Measurements from ENCODE around the gene ARID5B.

Gene ARID5B

GRCh38 chr10:62073429-62073828 is 171.9 kb downstream of the ARID5B start:
- no peaks in the 10 kb centered on the region for H3K9me3 ChIP-seq (ENCODE audit: control insufficient read depth, low read length)
- no peak for TF ChIP-seq CTCF (IDR thresholded peaks at IDR 0.05)
- H3K4me3 ChIP-seq (ENCODE audit: low read depth, low read length), result no peak overlapping the region
- no peak overlapping the region for H3K27ac ChIP-seq
- no peak overlapping the region for H3K4me2 ChIP-seq (ENCODE audit: low read length)
- no peaks in the 10 kb centered on the region for H3K27me3 ChIP-seq (ENCODE audit: control insufficient read depth, insufficient read depth, low read length)
- H3K36me3 ChIP-seq (ENCODE audit: control insufficient read depth, insufficient read depth, low read length), result no peaks in the 10 kb centered on the region
- H3K9ac ChIP-seq, result no peak overlapping the region
- H2AFZ ChIP-seq, result no peak overlapping the region
- H3K79me2 ChIP-seq, result no peaks in the 10 kb centered on the region
- H3K4me1 ChIP-seq, result peaks cover 2% of the 10 kb centered on the region

- Histone ChIP-seq H3K4me3 (ENCODE audit: low read depth, low read length) (no peak overlapping the region), H3K27me3 (ENCODE audit: control insufficient read depth, insufficient read depth, low read length) (no peaks in the 10 kb centered on the region), H3K9me3 (ENCODE audit: control insufficient read depth, low read length) (no peaks in the 10 kb centered on the region), H3K27ac (no peak overlapping the region), H3K4me1 (peaks cover 2% of the 10 kb centered on the region), H3K4me2 (ENCODE audit: low read length) (no peak overlapping the region), H3K79me2 (no peaks in the 10 kb centered on the region), H3K9ac (no peak overlapping the region), H2AFZ (no peak overlapping the region), H3K36me3 (ENCODE audit: control insufficient read depth, insufficient read depth, low read length) (no peaks in the 10 kb centered on the region)
- no peak for TF ChIP-seq CTCF (IDR thresholded peaks at IDR 0.05)
Measured at GRCh38 chr10:62075414-62075813, 173.9 kb downstream of the ARID5B start.

GRCh38 chr10:62075912-62076311 is 174.4 kb downstream of the ARID5B start:
- peaks cover 2% of the 10 kb centered on the region for H3K4me1 ChIP-seq
- H3K27ac ChIP-seq, result no peak overlapping the region
- no peak overlapping the region for H3K4me3 ChIP-seq (ENCODE audit: low read depth, low read length)

GRCh38 chr10:62076891-62077290 is 175.4 kb downstream of the ARID5B start:
- TF ChIP-seq CTCF (IDR thresholded peaks at IDR 0.05), result no peak
- Histone ChIP-seq H3K9me3 (ENCODE audit: control insufficient read depth, low read length) (no peaks in the 10 kb centered on the region), H3K9ac (no peak overlapping the region), H3K79me2 (no peaks in the 10 kb centered on the region), H3K4me3 (ENCODE audit: low read depth, low read length) (no peak overlapping the region), H3K4me2 (ENCODE audit: low read length) (no peak overlapping the region), H3K36me3 (ENCODE audit: control insufficient read depth, insufficient read depth, low read length) (no peaks in the 10 kb centered on the region), H2AFZ (no peak overlapping the region), H3K27ac (peak overlapping the region; percentile 17), H3K27me3 (ENCODE audit: control insufficient read depth, insufficient read depth, low read length) (no peaks in the 10 kb centered on the region), H3K4me1 (peaks cover 6% of the 10 kb centered on the region)

More at GRCh38 chr10:62075912-62076311, 174.4 kb downstream of the ARID5B start:
- H3K79me2 ChIP-seq, result no peaks in the 10 kb centered on the region
- no peaks in the 10 kb centered on the region for H3K9me3 ChIP-seq (ENCODE audit: control insufficient read depth, low read length)
- H3K27me3 ChIP-seq (ENCODE audit: control insufficient read depth, insufficient read depth, low read length), result no peaks in the 10 kb centered on the region
- H2AFZ ChIP-seq, result no peak overlapping the region
- no peaks in the 10 kb centered on the region for H3K36me3 ChIP-seq (ENCODE audit: control insufficient read depth, insufficient read depth, low read length)
- no peak overlapping the region for H3K4me2 ChIP-seq (ENCODE audit: low read length)
- no peak for TF ChIP-seq CTCF (IDR thresholded peaks at IDR 0.05)
- H3K9ac ChIP-seq, result no peak overlapping the region

GRCh38 chr10:62077330-62078015 is 176.0 kb downstream of the ARID5B start:
- H3K4me2 ChIP-seq (ENCODE audit: low read length), result no peak overlapping the region
- no peak overlapping the region for H2AFZ ChIP-seq
- H3K79me2 ChIP-seq, result no peaks in the 10 kb centered on the region
- no peaks in the 10 kb centered on the region for H3K9me3 ChIP-seq (ENCODE audit: control insufficient read depth, low read length)
- H3K36me3 ChIP-seq (ENCODE audit: control insufficient read depth, insufficient read depth, low read length), result no peaks in the 10 kb centered on the region
- no peak overlapping the region for H3K4me3 ChIP-seq (ENCODE audit: low read depth, low read length)
- H3K9ac ChIP-seq, result no peak overlapping the region
- TF ChIP-seq CTCF (IDR thresholded peaks at IDR 0.05), result no peak
- H3K27me3 ChIP-seq (ENCODE audit: control insufficient read depth, insufficient read depth, low read length), result no peaks in the 10 kb centered on the region
- no peak overlapping the region for H3K27ac ChIP-seq
- H3K4me1 ChIP-seq, result peaks cover 11% of the 10 kb centered on the region

All from parathyroid adenoma (tissue), 2 donors.